HG03139 (cell line): Measurements from ENCODE around the gene NUDT13.

Source experiments
- ATAC-seq: cut with Tn5 transposase; IDR thresholded peaks from one replicate; pipeline ENCODE4 v1.9.1; 2021; ENCODE audit not compliant: unreplicated experiment

The NUDT13 gene

DNA sequence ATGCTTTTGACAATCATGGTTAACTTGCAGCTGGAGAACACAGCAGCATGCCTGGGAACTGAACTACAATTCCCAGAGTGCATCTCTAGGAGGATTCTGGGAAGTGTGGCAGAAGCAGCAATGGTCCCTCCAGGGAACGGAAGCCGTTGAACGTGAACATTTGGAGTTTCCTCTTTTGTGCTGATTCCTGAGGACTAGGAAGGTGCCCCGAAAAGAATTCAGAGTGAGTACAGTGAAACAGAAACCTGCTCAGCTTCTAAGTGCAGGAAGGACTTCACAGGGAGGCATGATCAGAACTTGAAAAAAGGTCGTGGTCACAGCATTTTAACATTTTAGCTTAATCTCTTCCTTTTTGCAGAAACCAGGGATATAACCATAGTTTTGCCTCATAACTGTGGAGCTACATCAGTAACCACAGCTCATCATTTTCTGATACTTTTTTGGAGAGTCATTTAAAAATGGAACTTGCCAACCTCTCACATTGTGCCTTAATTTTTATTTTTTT is at the start of gene NUDT13:
Gene NUDT13 (plus strand): TSS at position 111 of the 505 bp plus-strand sequence. CDS start 3,911 bp downstream, outside the sequence.
- no peak for ATAC-seq

DNA sequence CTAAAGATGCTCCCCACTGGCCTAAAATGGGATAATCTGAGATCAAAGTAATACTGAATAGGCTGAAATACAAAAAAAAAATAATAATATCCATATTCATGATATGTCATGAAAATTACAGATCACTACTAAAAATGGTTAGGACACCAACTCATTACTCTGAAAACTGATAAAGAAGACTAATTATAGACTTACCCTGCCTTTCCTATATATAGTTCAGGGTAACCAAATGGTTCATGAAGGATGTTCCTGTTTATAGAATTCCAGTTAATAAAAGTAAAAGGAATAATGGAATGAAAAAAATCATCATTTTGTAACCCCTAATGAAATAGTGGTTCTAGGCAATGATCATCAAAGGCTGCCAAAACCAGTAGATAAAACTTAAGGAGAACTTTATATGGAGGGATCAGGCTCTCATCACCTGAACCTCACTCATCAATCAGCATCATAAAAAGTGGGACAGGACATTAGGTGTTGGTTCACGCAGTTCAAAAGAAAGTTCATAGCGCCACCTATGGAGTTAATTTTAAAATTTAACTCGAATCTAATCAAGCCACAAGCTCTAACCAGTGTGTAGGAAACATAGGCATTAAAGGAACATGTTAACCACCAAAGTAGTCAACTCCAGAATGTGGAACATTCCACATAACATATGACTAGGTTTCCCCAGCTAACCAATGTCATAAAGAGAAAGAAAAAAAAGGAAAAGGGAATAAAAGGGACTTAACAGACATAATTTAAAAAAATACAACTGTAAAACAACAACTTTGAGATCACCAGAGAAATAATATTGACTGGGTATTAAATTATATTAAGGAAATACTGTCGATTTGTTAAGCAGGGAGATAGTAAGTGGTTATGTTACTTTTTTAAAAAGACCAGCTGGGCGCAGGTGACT is 49.3 kb upstream of the NUDT13 start:
- ATAC-seq, result no peak

DNA sequence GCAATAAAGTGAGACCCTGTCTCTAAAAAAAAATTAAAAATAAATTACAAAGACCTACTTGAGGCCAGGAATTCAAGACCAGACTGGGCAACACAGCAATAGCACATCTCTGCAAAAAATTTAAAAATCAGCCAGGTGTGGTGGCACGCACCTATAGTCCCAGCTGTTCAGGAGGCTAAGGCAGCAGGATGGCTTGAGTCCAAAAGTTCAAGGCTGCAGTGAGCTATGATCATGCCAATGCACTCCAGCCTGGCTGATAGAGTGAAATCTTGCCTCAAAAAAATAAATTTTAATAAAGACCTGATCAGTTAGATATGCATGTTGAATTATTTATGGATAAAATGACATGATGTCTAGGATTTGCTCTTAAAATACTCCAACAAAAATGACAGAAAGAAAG is 48.5 kb upstream of the NUDT13 start:
- ATAC-seq, result no peak

DNA sequence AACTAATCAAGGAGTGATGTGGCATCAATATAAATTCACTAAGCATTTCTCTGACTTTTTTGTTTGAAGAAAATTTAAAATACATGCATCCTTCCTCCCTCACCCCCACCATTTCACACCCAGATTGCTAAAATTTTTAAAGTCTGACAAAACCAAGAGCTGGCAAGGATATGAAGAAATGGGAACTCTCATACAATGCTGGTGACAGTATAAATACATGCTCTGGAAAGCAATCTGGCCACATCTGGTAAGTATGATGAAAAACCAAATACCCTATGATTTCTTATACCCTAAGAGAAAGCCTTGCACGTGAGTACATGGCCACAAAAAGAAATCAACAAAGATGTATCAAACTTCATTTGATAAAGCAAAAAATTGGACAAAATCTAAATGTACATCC is 44.8 kb upstream of the NUDT13 start:
- ATAC-seq, result no peak

DNA sequence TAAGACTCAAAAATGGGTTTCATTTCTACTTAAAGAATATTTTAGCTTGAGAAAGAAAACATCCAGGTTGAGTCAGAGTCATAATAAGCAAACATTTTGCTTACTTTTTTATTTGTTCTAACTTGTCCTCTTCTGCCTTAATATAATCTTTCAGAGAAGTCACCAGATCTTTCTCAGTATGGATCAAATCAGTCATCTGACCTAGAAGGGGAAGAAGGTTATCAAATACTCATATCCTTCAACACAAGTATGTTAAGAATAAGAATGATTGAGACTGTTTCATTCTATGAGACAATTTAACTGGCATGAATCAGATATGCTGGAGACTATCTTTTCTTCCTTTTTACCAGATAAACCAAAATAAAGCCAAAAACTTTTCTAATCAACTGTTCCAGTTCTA is 36.6 kb upstream of the NUDT13 start:
- no peak for ATAC-seq

DNA sequence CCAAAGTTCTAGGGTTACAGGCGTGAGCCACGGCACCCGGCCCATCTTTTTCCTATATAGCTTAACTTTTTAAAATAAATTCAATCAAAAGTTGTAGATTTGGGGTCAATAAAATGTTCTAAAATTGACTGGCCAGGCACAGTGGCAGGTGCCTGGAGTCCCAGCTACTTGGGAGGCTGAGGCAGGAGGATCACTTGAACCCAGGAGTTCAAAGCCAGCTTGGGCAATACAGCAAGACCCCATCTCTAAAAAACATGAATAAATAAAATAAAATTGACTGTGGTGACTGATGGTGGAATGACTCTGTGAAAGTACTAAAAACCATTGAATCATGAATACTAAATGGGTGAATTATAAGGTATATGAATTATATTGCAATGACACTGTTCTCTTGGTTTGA is 34.4 kb upstream of the NUDT13 start:
- ATAC-seq, result no peak

DNA sequence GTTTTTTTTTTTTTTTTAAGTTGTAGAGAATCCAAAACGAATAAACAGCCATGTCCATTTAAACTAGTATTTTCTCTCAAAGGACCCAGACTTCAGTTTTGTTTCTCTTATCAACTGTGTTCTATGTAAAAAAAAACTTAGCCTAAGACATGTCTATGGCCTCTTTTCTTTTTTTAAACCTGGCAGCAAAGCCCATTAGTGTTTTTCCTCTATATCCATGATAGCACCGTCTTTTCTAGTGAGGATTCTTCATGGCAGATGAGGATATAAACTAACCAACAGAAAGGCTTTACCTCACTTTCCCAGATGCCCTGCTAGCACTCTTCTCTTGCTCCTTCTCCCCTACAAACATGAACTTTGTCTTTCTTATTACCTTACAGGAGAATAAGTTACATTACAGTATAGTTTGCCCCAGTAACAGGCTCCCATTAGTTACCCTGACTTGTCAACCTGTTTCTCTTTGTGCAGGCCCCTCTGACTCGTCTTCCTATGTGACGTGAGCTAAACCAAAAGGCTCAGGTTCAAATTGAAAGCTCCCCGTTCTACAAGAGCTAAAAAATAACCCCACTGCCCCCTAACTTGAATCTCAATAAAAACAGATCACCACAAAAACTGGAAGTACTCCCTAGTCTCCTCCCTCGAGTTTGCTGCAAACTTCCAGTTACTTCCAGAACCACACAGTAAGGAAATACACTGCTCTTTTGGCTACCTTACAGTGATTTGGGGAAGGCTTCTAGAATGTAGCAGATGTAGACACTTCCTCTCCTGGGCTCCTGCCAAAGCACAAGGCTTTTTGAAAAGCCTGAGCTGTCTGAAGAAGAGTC is 33.7 kb upstream of the NUDT13 start:
- no peak for ATAC-seq

DNA sequence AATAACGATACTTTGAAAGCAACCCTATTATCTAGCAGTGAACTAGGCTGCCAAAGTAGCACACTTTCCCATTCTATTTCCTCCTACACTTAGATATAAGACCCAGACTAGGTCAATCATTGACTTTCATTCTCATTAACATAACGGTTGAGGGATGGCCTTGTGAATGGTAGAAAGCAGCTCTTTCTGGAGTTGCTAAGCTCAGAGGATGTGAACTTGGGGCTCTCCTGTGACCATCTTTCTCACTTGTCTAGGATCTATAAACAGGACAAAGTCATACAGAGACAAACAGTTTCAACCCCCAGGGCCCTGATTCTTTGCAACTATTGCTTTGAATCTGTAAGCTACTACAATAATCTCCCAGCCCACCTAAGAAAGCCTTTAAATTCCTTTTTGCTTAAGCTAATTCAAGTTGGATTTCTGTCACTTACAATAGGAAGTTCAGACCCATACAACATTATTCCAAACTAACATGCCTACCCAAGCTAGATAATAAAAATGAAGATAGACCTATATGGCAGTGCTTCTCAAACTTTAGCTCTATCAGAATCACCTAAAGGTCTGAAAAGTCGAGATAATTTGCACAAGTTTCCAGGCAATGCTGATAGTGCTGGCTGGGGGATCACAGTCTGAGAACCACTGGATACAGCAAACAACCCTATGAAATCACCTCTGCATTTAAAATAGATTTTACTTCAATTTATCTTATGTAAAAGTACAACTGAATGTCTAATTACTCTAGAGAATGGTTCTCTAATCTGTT is 30.3 kb upstream of the NUDT13 start:
- peak; percentile 63 for ATAC-seq

DNA sequence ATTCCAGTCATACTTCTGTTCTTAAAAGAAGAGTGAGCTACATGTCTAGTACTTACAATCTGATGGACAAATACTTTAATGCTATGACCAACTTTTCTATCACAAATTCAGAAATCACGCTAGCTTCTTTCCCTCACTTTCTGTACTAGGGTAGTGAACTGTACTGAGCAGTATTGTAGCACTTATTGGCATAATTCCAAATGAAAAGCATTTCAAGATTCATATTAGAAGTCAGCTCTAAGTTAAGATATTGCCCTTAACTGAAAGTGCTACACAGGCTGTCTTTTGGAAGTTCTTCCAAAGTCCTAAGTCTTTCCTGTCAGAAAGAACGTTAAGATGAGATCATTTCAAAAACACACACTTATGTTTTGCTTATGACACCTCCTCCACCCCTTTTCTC is 27.0 kb upstream of the NUDT13 start:
- ATAC-seq, result no peak

DNA sequence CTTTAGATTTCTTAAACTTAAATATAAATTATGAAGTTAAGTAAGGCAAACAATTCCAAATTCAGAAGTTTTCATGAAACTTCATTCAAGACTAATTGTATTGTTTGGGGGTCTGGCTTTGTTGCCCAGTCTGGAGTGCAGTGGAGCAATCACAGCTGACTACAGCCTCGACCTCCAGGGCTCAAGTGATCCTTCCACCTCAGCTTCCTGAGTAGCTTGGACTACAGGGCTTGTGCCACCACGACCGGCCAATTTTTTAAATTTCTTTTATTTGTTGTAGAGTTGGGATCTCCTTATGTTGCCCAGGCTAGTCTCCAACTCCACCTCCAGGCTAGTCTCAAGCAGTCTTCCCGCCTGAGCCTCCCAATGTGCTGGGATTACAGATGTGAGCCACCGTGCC is 26.0 kb upstream of the NUDT13 start:
- no peak for ATAC-seq

DNA sequence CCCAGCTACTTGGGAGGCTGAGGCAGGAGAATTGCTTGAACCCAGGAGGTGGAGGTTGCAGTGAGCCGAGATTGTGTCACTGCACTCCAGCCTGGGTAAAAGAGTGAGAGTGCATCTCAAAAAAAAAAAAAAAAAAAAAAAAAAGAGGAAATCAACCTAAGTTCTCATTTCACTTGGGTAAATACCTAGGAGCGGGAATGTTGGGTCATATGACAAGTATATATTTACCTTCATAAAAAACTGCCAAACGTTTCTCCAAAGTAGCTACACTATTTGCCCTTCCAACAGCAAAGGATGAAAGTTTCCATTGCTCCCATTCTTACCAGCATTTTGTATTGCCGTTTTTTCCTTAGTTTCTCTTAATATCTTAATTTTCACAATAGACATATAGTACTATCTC is 23.4 kb upstream of the NUDT13 start:
- ATAC-seq, result no peak

DNA sequence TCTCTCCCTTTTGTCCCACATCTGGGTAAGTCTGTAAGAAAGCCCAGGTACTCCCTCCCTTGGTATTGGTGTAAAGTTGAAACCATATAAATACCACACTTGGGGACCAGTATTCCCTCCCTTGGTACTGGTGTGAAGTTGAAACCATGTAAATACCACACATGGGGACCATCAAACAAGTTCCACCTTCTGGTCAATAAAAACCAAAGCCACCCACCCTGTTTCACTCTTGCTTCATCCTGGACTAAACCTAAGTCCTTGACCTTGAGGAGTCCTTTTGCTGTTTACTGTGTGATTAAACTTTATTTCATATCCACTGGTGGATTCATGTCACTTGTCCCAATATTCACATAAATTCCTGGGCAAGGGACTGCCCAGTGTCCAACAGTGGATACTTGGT is 22.0 kb upstream of the NUDT13 start:
- ATAC-seq, result no peak

DNA sequence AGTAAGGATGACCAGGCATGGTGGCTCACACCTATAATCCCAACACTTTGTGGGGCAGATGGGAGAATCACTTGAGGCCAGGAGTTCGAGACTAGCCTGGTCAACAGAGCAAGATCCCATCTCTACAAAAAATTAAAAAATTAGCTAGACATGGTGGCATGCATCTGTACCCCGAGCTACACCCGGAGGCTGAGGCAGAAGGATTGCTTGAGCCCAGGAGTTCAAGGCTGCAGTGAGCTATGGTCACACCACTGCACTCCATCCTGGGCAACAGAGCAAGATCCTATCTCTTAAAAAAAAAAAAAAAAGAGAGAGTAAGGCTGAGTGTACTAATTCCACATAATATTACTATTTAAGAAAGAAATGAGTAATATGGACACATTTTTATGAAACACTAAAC is 17.4 kb upstream of the NUDT13 start:
- no peak for ATAC-seq

DNA sequence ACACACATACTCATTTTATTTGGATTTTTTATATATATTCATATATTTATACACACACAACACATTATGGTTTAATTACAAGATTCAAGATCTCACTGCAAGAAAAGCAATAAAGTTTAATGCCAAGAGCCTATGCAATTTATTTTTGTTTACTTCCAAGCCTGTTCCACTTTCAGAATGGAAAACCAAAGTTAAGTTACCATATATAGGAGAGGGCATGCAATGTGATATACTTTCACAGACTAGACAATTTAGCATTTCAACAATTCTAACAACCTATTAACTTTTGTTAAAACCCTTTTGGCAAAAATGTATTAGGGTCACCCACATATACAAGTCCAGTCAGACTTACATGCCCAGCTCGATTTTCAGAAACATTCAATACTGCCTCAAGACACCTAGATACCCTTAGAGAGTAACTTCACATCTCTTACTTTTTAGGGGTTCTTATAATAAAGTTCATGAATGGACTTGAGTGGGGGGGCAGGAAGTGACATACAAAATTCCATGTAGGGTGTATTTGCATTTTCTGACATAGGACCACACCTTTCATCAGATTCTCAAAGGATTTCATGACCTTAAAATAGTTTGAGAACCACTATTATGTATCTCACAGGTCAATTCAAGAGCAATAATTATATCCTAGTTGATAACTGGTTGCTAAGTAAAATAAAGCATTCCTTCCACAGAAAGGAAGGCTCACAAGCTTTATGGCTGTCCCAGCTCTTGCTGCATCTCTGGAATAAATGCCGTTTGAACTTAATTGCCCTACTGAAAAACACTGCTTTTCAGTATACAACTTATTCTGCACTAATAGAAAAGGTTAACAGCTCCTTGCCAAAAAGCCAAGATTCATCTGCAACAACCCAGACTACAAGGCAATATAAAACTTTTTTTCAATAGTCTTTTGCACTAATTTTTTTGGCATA is 16.1 kb upstream of the NUDT13 start:
- ATAC-seq, result no peak

DNA sequence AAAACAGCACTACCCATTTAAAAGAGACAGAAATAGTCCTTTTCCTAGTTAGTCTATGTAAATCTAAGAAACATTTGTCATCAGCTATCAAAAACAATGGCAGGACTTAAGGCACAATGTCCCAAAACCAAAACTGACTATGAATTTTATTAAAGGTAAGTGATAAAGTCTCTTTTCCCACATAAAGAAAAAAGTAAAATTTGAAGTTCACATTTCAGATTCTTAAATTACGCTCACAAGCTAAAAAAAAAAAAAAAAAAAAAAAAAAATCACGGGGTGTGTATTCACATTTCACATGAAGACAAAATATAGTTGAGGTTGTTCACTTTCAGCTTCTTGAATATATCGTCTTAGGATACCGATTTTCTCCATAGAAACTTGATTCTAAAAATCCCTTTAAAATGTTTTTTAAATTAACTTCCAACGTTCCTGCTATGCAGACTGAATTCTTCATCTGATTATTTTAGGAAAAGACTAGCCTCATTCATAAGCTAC is 15.2 kb upstream of the NUDT13 start:
- no peak for ATAC-seq

DNA sequence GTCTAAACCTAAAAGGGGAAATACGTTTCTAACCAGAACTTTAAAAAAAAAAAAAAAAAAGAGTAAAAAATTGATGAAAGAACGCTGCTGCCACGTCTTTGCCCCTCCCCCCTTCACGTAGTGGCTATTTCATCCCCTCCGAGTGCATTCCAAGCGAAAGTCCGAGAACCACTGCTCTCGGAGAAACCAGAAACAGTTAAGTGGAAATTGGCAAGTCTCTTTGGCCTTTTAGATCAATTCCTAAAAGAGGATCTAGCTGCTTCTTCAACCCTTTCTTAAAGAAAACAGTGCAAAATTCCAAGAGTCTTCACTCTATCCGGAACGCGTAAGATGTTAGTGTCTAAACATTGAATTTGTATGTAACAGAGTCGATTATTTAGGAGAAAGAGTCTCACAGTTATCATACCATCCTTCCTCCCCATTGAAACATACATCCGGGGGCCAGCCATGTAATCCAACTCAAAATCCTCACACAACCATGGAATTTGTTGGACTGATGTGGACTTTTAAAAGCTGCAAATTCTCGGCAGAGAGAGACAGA is 14.7 kb upstream of the NUDT13 start:
- ATAC-seq, result no peak

DNA sequence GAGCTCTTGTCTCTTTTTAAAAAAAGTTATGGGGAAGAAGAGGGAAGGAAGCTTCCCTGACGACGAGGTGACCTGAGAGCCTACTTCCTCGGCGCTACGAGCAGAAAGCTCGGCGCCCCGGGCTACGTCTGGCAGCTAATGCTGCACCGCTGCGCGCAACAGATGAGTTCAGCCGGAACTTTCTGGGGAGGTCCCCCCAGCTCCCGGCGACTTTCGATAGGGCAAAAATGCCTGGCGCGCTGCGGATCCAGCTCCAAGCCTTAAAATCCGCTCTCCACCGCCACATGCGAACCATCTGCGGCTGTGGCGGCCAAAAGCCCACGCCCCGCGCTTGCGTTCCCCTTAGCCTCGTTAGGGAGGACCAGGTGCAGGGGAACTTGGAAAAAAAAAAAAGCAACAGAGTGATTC is 14.2 kb upstream of the NUDT13 start:
- ATAC-seq, result peak; percentile 27

DNA sequence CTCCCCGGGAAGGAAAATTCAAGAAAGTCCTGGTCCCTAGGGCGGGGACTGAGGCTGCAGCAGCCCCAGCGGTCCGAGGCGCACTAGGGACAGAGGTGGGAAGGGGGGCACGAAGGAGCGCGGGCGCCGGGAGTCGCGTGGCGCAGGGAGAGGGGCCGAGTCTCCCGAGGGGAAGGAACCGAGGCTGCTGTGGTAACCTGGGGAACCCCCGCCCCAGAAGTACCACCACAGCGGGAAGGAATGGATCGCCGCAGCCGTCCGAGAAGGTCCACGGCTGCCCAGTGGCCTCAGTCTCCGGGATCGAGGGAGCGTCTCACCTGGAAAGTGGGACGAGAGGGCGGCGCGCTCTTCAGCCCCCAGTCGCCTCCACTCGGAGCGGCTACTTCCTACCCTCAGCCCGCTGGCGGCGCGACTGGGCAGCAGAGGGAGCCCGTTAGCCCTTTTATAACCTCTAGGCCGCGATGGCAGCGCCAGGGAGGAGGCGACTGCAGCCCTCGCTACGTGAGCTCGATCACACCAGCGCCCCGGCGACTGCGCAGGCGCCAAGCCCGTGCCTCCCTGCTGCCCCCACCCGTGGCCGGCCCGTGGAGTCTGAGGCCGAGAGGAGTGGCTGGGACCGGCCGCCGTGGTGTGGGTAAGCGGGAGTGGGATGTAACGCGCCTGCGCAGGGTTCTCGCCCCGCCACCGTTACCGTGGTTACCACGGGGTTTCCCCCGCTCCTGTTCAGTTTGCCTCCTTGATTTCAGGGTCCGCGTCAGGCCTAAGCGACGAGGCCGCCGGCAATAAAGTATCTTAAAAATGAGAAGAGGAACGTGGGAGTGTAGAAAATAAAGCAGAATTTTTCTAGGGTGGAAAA is 13.6 kb upstream of the NUDT13 start, which contains the start of gene P4HA1:
Gene P4HA1 (minus strand): TSS at position 418 of the 856 bp plus-strand sequence. CDS start 21,983 bp downstream, outside the sequence.
- ATAC-seq, result peak; percentile 70

DNA sequence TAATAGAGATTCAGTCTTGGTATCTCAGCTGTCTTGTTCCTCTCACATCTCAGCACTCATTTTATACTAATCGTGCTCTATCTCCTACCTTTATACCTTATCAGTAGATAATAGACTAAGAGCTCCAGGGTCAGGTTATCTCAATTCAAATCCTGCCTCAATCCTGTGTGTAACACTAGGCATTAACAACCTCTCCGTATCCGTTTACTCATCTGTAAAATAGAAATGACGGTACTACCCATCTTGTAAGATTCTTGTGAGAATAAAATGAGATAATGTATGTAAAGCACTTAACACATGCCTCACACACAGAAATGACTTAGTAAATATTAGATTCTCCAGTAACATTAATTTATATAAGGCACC is 13.0 kb upstream of the NUDT13 start:
- no peak for ATAC-seq
